Brain microvascular endothelial cell (primary cell): Measurements from ENCODE around the gene FFAR3.

Source experiments
- DNase-seq: peaks from one replicate; pipeline ENCODE4 v3.0.0-alpha.2; 2020
- H3K27ac ChIP-seq: fragments of 250-450 bp; sonication (Bioruptor Pico); 2 replicates; pipeline ENCODE4 v1.5.1; 2020; ENCODE audit warnings: mild to moderate bottlenecking, moderate library complexity
- H3K27me3 ChIP-seq: fragments of 250-450 bp; sonication (Bioruptor Pico); replicated peaks from 2 replicates; pipeline ENCODE4 v1.5.1; 2020; ENCODE audit warnings: mild to moderate bottlenecking
- H3K36me3 ChIP-seq: fragments of 250-450 bp; sonication (Bioruptor Pico); replicated peaks from 2 replicates; pipeline ENCODE4 v1.5.1; 2020; ENCODE audit warnings: mild to moderate bottlenecking
- H3K4me3 ChIP-seq: 2 replicates; pipeline ENCODE4 v1.5.1; 2011; ENCODE audit warnings: low read depth, mild to moderate bottlenecking, control low read depth, low read length, moderate library complexity
- CTCF ChIP-seq: IDR thresholded peaks from 2 replicates; pipeline ENCODE4 v1.5.1; 2011; ENCODE audit warnings: low read depth, mild to moderate bottlenecking, moderate library complexity, low read length, control low read depth, inconsistent platforms; ENCODE audit errors: missing control alignments
- in situ Hi-C: cut with HindIII; loops from 2 replicates; pipeline ENCODE4 v1.10.0; 2017; ENCODE audit warnings: low sequenced_read_pairs, low pct_ligation_motif_present

FFAR3 gene

GRCh38 chr19:35331551-35332214 lies 26.6 kb upstream of the FFAR3 start:
- Histone ChIP-seq H3K27me3 (no peaks in the 10 kb centered on the region), H3K4me3 (no peak overlapping the region), H3K27ac (no peak overlapping the region), H3K36me3 (no peaks in the 10 kb centered on the region)
- no peak for TF ChIP-seq CTCF
- in situ Hi-C loops: no loop called here
- no peak for DNase-seq

- H3K4me3 ChIP-seq: no peak overlapping the region
- no peaks in the 10 kb centered on the region for H3K36me3 ChIP-seq
- in situ Hi-C loops: no loop called here
- TF ChIP-seq CTCF: no peak
- DNase-seq: no peak
- H3K27me3 ChIP-seq: no peaks in the 10 kb centered on the region
- H3K27ac ChIP-seq: no peak overlapping the region
These were observed 25.4 kb upstream of the FFAR3 start for GRCh38 chr19:35332817-35333216.

DNA sequence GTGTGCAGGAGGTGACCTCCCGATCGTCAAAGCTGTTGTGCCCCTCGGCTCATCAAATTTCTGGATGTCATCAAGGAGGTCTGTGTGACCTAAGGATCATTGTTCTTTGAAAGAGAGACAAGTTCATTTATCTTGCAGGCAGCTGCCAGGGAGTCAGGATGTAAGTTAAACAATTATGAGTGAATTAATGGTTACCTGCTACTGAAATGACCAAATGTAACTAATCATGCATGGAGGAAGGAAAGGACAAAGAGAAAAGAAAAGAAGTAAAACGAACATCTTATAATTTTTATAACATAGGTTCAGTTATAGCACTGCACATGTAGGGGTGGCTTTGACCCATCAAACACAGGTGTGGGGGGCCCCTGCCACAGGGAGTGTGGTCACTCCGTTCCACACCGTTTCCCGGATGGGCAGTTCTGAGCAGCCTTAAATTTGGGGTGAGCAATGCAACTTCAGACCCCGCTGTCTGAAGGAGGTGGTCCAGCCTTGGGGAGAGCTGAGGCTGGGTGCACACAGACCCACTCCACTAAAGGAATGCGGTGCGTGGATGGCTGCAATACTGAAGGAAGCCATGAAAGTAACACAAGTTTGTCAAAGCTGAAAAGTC lies 24.0 kb upstream of the FFAR3 start:
- TF ChIP-seq CTCF: no peak
- Histone ChIP-seq H3K36me3 (no peaks in the 10 kb centered on the region), H3K27me3 (no peaks in the 10 kb centered on the region), H3K27ac (no peak overlapping the region), H3K4me3 (no peak overlapping the region)
- no peak for DNase-seq
- in situ Hi-C loops: no loop called here

DNA sequence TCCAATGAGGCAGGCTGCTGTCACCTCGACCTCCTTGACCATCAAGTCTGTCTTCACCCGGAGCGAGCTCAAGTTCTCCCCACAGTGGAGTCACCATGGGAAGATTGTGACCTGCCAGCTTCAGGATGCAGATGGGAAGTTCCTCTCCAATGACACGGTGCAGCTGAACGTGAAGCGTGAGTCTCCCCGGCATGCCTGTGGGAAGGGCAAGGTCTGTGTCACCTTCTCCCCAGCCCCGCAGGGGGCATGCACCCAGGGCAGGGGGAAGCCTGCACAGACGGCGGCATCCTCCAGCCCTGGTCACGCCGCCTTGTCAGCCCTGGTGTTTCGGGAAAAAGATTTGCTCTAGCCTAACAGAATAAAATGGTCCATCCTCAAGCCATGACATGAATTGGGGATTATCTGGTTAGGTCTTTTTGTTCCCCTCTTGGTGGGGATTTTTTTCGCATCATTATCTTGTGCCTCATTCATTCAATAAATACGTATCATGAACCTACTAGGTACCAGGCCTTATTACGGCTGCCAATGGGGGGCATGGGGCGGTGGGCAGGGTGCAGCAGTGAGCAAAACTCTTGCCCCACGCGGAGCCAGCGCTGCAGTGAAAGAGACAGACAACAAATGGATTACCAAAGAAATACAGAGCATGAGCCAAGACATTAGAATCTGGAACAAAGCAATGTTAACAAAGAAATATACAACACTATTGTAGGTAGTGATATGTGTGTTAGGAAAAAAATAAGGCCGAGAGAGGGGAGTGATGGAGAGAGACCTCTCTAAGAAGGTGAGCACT lies 21.9 kb upstream of the FFAR3 start:
- Histone ChIP-seq H3K4me3 (no peak overlapping the region), H3K27ac (no peak overlapping the region), H3K36me3 (no peaks in the 10 kb centered on the region), H3K27me3 (no peaks in the 10 kb centered on the region)
- no peak for TF ChIP-seq CTCF
- in situ Hi-C loops: no loop called here
- no peak for DNase-seq

DNA sequence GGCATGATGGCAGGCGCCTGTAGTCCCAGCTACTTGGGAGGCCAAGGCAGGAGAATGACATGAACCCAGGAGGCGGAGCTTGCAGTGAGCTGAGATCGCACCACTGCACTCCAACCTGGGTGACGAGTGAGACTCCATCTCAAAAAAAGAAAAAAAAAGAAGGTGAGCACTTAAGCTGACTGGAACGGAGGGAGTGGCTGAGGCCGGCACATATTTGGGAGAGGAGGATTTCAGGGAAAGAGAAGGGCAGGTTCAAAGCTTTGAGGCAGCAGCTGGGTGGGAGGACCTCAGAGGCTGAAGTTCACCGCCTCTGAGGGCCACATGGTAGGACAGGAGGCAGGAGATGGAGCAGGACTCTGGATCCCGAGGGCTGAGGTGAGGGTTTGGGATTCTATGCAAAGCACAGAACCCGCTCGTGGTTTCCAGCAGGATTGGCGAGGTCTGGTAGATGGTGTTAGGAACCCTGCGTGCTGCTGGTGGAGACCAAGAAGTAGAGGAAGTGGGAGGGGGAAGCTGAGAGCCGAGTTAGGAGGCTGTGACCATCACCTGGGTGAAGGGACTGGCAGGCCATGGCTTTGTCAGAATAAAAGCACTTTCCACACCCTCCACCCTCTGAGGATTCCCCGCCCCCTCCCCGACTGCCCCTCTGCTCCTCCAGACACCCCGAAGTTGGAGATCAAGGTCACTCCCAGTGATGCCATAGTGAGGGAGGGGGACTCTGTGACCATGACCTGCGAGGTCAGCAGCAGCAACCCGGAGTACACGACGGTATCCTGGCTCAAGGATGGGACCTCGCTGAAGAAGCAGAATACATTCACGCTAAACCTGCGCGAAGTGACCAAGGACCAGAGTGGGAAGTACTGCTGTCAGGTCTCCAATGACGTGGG lies 20.9 kb upstream of the FFAR3 start:
- in situ Hi-C loops: no loop called here
- H3K27me3 ChIP-seq: no peaks in the 10 kb centered on the region
- no peak overlapping the region for H3K27ac ChIP-seq
- H3K36me3 ChIP-seq: no peaks in the 10 kb centered on the region
- H3K4me3 ChIP-seq: no peak overlapping the region
- no peak for TF ChIP-seq CTCF
- no peak for DNase-seq
